Erythroblast (primary cell): ENCODE data around the gene AK8.

Experiments used
- GATA1 ChIP-seq: IDR thresholded peaks from 2 replicates; pipeline ENCODE4 v1.6.1; 2011; ENCODE audit warnings: low read depth, mild to moderate bottlenecking, control low read depth, low read length, moderate library complexity
- POLR2A ChIP-seq: IDR thresholded peaks from 2 replicates; pipeline ENCODE4 v1.6.1; 2011; ENCODE audit warnings: mild to moderate bottlenecking, low read length

DNA sequence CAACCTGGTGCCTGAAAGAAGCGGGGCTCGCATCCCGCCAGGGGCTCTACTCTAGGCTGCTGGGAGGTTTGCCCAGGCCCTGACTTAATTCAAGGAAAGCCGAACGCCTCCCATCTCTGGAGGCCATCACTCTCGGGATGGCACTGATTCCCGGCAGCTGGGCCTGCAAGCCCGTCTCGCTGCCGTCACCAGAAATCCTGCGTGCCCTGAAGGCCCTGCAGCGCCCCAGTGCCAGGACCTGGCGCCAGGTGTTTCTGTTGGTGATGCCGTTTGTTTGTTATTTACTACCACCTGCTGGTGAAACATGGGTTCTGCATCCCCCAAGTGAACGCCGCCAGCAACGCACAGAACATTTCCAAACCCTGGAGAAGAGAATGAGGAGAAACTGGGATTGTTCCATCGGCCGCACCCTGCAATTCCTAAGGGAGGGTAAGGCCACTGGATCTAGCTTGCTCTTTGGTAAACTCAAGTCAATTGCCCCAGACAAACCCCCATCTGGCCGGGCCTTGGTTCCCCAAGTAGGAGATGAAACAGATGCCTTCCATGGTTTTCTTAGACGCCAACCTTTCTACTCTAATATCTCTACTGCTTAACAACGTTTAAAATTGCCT lies 77.9 kb downstream of the AK8 start:
- no peak for TF ChIP-seq POLR2A
- no peak for TF ChIP-seq GATA1
